ENCODE data around the gene NF1.

- TF ChIP-seq ZNF589 (CRISPR knock-in tag; conservative IDR thresholded peaks at IDR 0.05) (no peak), POLR2A (IDR thresholded peaks at IDR 0.05; ENCODE audit: insufficient read depth in 1 of 2, low read depth in 2 of 2, low read length in 2 of 2) (no peak), NFE2 (CRISPR knock-in tag; IDR thresholded peaks at IDR 0.05) (no peak), ZNF562 (CRISPR knock-in tag; IDR thresholded peaks at IDR 0.05; ENCODE audit: borderline replicate concordance) (no peak)
Observed at GRCh38 chr17:31131299-31131698, 36.5 kb downstream of the NF1 start.
